Umbilical cord (tissue), 2 donors: ENCODE data around the gene LRRC74B. TPM values are rescaled to one million over a fixed set of nuclear protein-coding genes. Genes with fewer than 3 reads are reported as not detected.
"Not testable (repeated sequence)": the region's sequence is repeated elsewhere in the genome, so short reads cannot be mapped to it uniquely, and the experiment has no call there.

Experiments
- DNase-seq: peaks from one replicate; pipeline ENCODE4 v3.0.0-alpha.2; 2015; ENCODE audit warnings: low spot score
- total RNA-seq: library from RNA; depleted of rRNA; stranded (reverse); fragments of >200 nt; gene quantifications from one replicate; pipeline ENCODE4 v1.2.3, GENCODE V29; 2014; ENCODE audit warnings: low replicate concordance; ENCODE audit not compliant: insufficient read depth

Gene LRRC74B
- total RNA-seq, 1 donor from 2014 or later: 0.24 TPM

GRCh38 chr22:21054046-21054713 is 8.4 kb downstream of the LRRC74B start:
- no peak for DNase-seq

DNA sequence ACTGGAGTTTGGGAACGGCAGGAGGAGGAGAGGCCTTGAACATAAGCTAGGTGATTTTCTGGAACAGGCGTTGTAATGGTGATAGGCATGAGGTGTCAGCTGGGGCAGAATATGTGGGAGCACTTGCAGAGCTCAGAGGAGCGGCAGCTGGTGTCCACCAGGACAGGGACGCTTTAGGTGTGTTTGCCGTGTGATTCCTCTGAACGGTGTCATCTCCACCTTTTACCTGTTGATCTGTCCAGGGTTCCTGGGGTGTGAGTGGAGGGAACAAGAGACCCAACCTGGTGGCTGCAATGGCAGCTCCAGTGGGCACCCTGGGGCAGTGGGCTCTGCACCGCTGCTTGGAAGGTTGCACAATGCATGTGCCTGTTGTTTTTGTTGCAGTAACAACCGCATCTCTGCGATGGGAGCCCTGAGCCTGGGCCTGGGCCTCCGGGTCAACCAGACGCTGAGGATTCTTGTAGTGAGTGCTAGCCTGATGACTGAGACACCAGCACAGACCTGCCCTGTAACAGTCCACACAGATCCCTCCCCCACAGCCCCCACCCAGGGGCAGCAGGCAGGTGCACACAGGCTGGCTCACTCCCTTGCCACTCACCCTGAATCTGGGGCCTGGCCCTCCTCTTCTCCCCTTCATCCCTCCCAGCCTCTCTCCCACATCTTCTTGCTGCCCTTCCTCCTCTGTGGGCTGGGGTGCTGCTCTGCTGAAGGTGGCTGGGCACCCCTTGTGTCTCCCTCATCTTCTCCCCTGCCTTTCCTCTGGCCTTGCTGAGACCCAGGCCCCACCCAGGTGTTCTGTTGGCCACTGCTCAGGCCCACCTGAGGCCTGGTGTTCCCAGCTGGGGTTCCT is 9.2 kb downstream of the LRRC74B start:
- no peak for DNase-seq

GRCh38 chr22:21055564-21055834 is 9.8 kb downstream of the LRRC74B start:
- no peak for DNase-seq

- no peak for DNase-seq
Measured at GRCh38 chr22:21055880-21056319, 10.2 kb downstream of the LRRC74B start.

- not testable (repeated sequence) for DNase-seq
Measured at GRCh38 chr22:21060363-21060762, 14.6 kb downstream of the LRRC74B start.

DNA sequence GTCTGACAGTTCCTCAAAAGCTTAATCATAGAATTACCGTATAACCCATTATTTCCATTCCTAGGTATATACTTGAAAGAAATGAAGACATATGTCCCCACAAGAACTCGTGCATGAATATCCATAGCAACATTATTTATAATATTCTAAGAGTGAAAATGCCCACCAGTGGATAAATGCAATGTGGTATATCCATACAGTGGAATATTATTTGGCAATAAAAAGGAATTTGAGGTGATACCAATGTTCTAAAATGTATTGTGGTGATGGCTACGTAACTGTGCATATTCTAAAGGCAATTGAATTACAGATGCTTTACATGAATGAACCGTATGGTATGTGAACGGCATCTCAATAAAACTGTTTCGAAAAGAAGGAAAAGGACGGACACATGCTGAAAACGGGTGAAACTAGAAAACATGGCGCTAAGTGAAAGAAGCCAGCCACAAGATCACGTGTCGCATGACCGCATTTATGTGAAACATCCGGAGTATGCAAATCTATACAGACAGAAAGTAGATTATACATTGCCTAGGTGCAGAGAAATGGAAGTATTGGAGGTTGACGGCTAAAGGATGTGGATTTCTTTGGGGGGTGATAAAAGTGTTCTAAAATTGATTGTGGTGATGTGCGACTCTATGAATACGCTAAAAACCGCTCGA is 16.0 kb downstream of the LRRC74B start:
- DNase-seq: not testable (repeated sequence)

DNA sequence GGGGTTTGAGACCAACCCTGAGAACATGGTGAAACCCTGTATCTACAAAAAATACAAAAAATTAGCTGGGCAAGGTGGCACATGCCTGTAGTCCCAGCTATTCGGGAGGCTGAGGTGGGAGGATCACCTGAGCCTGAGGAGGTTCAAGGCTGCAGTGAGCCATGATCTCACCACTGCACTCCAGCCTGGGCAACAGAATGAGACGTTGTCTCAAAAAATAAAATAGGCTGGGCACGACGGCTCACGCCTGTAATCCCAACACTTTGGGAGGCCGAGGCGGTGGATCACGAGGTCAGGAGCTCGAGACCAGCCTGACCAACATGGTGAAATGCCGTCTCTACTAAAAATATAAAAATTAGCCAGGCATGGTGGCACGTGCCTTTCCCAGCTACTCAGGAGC is 18.7 kb downstream of the LRRC74B start:
- not testable (repeated sequence) for DNase-seq

- DNase-seq: no peak
Measured at GRCh38 chr22:21064917-21065864, 19.4 kb downstream of the LRRC74B start.

- DNase-seq: no peak
Measured at GRCh38 chr22:21067075-21067900, 21.5 kb downstream of the LRRC74B start.

GRCh38 chr22:21067901-21068680 is 22.3 kb downstream of the LRRC74B start:
- no peak for DNase-seq

- DNase-seq: no peak
Measured at GRCh38 chr22:21068681-21069276, 23.0 kb downstream of the LRRC74B start.

- DNase-seq: no peak
Measured at GRCh38 chr22:21069375-21069774, 23.6 kb downstream of the LRRC74B start.

DNA sequence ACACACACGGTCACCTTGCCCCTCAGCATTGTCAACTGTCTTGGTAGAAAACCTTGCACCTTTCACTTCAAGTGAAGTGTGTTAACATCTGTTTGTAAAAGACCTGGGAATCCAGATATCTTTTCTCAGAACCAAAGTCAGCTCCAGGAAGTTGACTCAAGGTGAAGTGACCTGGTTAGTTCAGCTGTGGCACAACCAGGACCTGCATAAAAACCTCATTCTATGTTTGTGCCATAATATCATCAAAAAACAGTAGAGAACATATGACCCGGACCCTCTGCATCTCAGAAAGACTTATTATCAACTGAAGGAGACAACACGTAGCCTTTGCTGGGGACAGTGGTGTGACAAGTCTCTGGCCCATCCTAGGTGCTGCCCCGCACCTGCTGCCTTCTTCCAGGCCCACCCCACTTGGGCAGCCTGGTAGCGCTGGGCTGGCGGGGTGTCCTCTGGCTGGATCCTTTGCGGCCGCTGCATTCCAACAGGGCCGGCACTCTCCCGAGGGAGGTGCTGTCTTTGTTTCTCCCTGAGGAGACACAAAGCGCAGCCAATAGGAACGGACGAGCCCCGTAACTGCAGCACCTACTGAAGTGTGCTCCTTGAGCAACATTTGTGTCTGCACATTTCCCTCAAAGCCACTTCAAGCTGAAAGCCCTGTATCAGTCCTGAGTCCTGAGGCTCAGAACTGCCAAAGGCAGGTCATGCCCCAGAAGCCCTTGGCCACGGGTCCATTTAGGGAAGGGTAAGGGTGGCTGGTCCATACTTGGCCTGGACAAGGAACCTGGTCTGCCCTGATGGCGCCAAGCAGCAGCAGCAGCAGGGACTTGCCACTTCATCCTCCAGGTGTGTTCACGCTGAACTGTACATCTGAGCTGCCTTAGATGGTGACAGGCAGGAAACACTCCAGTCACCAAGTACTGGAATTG is 25.2 kb downstream of the LRRC74B start:
- DNase-seq: no peak

DNA sequence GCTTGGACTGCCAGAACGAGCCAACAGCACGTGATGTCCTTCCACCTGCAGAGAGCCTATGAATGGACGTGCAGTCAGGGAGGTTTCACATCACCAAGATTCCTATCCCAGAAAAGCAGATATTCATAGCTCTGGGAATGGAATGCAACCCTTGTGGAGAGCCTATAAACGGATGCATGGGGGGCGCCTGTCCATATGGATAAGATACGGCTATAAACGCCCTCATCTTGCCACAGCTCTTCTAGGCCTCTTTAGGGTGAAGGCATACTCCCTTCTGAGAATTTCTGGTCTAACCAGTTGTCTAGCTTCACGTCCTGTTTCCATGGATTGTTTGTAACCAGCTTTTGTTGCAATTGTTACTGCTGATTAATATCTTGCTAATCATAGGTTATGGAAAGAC is 26.1 kb downstream of the LRRC74B start:
- DNase-seq: not testable (repeated sequence)

DNA sequence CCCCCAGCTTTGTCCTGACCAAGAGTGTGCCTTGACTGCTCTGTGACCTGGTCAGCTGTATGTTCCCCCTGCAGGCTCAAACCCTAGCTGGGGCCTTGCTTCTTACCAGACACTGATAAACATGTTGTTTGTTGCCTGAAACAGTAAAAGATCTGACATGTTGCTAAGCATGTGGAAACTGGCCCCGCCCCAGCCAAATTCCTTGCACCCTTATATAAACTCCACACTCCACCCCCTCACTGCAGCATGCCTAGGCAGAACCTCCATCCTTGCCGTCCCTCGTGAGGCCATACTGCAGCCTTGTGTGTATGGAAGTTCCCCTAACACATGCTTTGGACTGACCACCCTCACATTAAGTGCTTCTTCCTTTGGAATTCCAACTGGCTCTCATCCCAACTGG is 27.3 kb downstream of the LRRC74B start:
- no peak for DNase-seq

DNA sequence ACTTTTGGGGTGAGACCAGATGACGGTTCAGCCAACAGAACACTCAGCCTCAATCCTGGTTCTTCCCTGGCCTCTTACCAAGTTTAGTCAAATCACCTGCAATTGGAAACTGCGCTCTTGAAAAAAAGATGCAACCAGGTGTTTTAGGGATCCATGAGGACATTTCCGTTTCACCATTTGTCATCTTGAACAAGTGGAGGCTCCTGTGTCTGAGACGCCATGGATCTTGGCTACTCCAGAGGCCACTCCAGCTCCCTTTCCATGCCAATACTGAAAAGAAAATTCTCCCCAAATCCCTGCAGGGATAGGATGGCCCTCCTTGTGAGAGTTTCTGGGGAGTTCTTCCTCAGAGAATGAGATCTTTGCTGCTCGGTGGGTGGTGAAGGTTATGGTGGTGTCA is 27.7 kb downstream of the LRRC74B start:
- DNase-seq: no peak

DNA sequence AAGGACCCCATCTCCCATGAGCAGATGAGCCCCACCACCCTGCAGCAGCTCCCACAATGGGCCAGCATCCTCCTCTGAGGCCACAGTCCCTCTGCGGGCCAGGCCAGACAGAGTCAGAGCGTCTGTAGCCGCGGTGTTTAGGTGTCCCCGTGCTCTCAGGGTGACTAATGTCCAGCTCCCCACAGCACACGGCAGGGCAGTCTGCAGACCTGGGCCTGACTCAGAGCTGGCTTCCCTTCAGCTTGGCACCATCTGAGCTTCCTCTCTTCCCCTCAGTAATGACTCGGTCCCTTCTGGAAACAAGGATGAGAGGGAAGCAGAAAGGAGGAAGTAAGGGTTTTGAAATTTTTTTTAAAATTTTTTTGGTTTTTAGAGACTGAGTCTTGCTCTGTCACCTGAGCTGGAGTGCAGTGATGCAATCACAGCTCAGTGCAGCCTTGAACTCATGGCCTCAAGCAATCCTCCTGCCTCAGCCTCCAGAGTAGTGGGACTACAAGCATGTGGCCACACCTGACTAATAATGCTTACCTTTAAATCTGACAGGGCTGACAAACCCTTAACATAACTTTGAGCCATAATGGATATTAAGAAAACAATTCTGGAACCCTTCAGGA is 28.5 kb downstream of the LRRC74B start:
- no peak for DNase-seq
